Natural killer cell (primary cell): ENCODE data around the gene PARVB. TPM values are rescaled to one million over a fixed set of nuclear protein-coding genes. Genes with fewer than 3 reads are reported as not detected.

Source experiments
- ATAC-seq, 3 donors: fragments of 150-1000 bp in 2 of 3; fragments of 200-7000 bp in 1 of 3; cut with Tn5 transposase; 1 replicate in 1 of 3; 2 replicates in 2 of 3; pipeline ENCODE4 v1.10.0; 2021; ENCODE audit warnings: mild to moderate bottlenecking in 2 of 3, moderate library complexity in 2 of 3
- DNase-seq, 2 donors: peaks; one replicate each; pipeline versions ENCODE4 v3.0.0 to v3.0.0-alpha.2; 2013 to 2021; ENCODE audit warnings: mixed read lengths in 1 of 2
- H3K27ac ChIP-seq: one replicate; pipeline ENCODE4 v1.5.1; 2013; ENCODE audit warnings: mild to moderate bottlenecking, low read length
- H3K27me3 ChIP-seq: one replicate; pipeline ENCODE4 v1.6.1; 2013; ENCODE audit warnings: low read length; ENCODE audit not compliant: control insufficient read depth, insufficient read depth
- H3K36me3 ChIP-seq: one replicate; pipeline ENCODE4 v1.6.1; 2013; ENCODE audit warnings: low read length; ENCODE audit not compliant: control insufficient read depth, insufficient read depth
- H3K4me1 ChIP-seq: one replicate; pipeline ENCODE4 v1.6.1; 2013; ENCODE audit warnings: low read length; ENCODE audit not compliant: control insufficient read depth, insufficient read depth
- H3K4me3 ChIP-seq: one replicate; pipeline ENCODE4 v1.5.1; 2013; ENCODE audit warnings: low read length
- H3K9me3 ChIP-seq: one replicate; pipeline ENCODE4 v1.6.1; 2013; ENCODE audit warnings: low read length; ENCODE audit not compliant: control insufficient read depth, insufficient read depth
- H3K27ac Mint-ChIP-seq, 2 donors: one replicate each; pipeline ENCODE4 v1.8.0; 2022; ENCODE audit warnings: mild to moderate bottlenecking in 2 of 2, mixed read lengths in 2 of 2, moderate library complexity in 1 of 2
- H3K27me3 Mint-ChIP-seq, 2 donors: one replicate each; pipeline ENCODE4 v1.8.0; 2022; ENCODE audit warnings: low read depth in 2 of 2, mixed read lengths in 2 of 2
- H3K36me3 Mint-ChIP-seq: one replicate; pipeline ENCODE4 v1.8.0; 2022; ENCODE audit warnings: mixed read lengths
- H3K4me1 Mint-ChIP-seq, 2 donors: one replicate each; pipeline ENCODE4 v1.8.0; 2022; ENCODE audit warnings: mixed read lengths in 2 of 2
- H3K4me3 Mint-ChIP-seq: one replicate; pipeline ENCODE4 v1.8.0; 2022; ENCODE audit warnings: mild to moderate bottlenecking, moderate library complexity, mixed read lengths
- H3K9me3 Mint-ChIP-seq, 2 donors: one replicate each; pipeline ENCODE4 v1.8.0; 2022; ENCODE audit warnings: mixed read lengths in 2 of 2
- CTCF ChIP-seq: fragments of 200-600 bp; IDR thresholded peaks from one replicate; pipeline ENCODE4 v1.8.0; 2022; ENCODE audit warnings: antibody characterized with exemption
- WGBS: methylation state at CpG from one replicate; pipeline ENCODE4 v1.1.7; 2013; ENCODE audit warnings: missing lambda C conversion rate; ENCODE audit not compliant: insufficient coverage; 5-methylcytosine and 5-hydroxymethylcytosine counted together
- intact Hi-C: fragments of 100-400 bp; cut with micrococcal nuclease; formaldehyde crosslinking; loops from one replicate; pipeline ENCODE4 v1.14.2; 2022
- total RNA-seq, 4 donors: library from RNA; stranded (reverse); fragments of 120-200 nt in 1 of 4; gene quantifications; one replicate each; pipeline versions ENCODE4 v1.2.3 to v1.2.4, GENCODE V29; 2013 to 2022

Gene PARVB
- total RNA-seq, 3 donors from 2014 or later (not counting 1 experiment from before 2014, with no cell fraction given): 2.9 to 12.5 (median 8.1) TPM

- H3K4me1 Mint-ChIP-seq: peaks cover 27 to 30% of the 10 kb centered on the region in 2 donors
- peak overlapping the region in 1 of 2 donors; percentile 35 for H3K27ac Mint-ChIP-seq
- peak overlapping the region; percentile 78 for H3K4me3 Mint-ChIP-seq
- H3K4me3 ChIP-seq: peak overlapping the region; percentile 41
- TF ChIP-seq CTCF: no peak
- DNase-seq: peak; percentile 19 to 51
- H3K27ac ChIP-seq: peak overlapping the region; percentile 24
- peak; percentile 21 to 44 (median 32) for ATAC-seq
- H3K36me3 ChIP-seq: no peaks in the 10 kb centered on the region
- H3K9me3 Mint-ChIP-seq: no peaks in the 10 kb centered on the region
- H3K27me3 Mint-ChIP-seq: peaks cover 12 to 18% of the 10 kb centered on the region in 2 donors
- H3K9me3 ChIP-seq: no peaks in the 10 kb centered on the region
- no peaks in the 10 kb centered on the region for H3K36me3 Mint-ChIP-seq
- intact Hi-C loops: no loop called here
- H3K4me1 ChIP-seq: peaks cover 37% of the 10 kb centered on the region
- H3K27me3 ChIP-seq: no peaks in the 10 kb centered on the region
- 6% methylated on average over 52 of the region's 54 CpGs for WGBS
These were observed 456 bp upstream of the PARVB start for GRCh38 chr22:44023404-44024287.

GRCh38 chr22:44025171-44026065 lies 1.3 kb downstream of the PARVB start:
- WGBS: 74% methylated on average over 26 of the region's 26 CpGs
- H3K36me3 ChIP-seq: no peaks in the 10 kb centered on the region
- peak overlapping the region; percentile 90 to 98 for H3K27ac Mint-ChIP-seq
- peak overlapping the region; percentile 83 for H3K4me3 Mint-ChIP-seq
- peak overlapping the region; percentile 35 for H3K4me3 ChIP-seq
- H3K27me3 ChIP-seq: no peaks in the 10 kb centered on the region
- peaks cover 27 to 30% of the 10 kb centered on the region in 2 donors for H3K4me1 Mint-ChIP-seq
- H3K9me3 ChIP-seq: no peaks in the 10 kb centered on the region
- H3K27ac ChIP-seq: peak overlapping the region; percentile 78
- TF ChIP-seq CTCF: no peak
- intact Hi-C loops: no loop called here
- no peak for ATAC-seq
- no peaks in the 10 kb centered on the region for H3K9me3 Mint-ChIP-seq
- peaks cover 37% of the 10 kb centered on the region for H3K4me1 ChIP-seq
- no peaks in the 10 kb centered on the region for H3K36me3 Mint-ChIP-seq
- peak in 1 of 2 donors; percentile 19 for DNase-seq
- H3K27me3 Mint-ChIP-seq: peaks cover 12 to 18% of the 10 kb centered on the region in 2 donors

GRCh38 chr22:44026066-44026629 lies 2.0 kb downstream of the PARVB start:
- H3K27ac Mint-ChIP-seq: peak overlapping the region; percentile 90 to 98
- no peaks in the 10 kb centered on the region for H3K36me3 Mint-ChIP-seq
- H3K9me3 Mint-ChIP-seq: no peaks in the 10 kb centered on the region
- no peak for ATAC-seq
- 87% methylated on average over 17 of the region's 17 CpGs for WGBS
- intact Hi-C loops: no loop called here
- no peak overlapping the region for H3K4me3 ChIP-seq
- TF ChIP-seq CTCF: no peak
- H3K9me3 ChIP-seq: no peaks in the 10 kb centered on the region
- peak overlapping the region; percentile 83 for H3K4me3 Mint-ChIP-seq
- H3K27me3 Mint-ChIP-seq: peaks cover 12 to 18% of the 10 kb centered on the region in 2 donors
- H3K27ac ChIP-seq: peak overlapping the region; percentile 78
- H3K4me1 Mint-ChIP-seq: peaks cover 27 to 32% of the 10 kb centered on the region in 2 donors
- H3K27me3 ChIP-seq: no peaks in the 10 kb centered on the region
- H3K36me3 ChIP-seq: no peaks in the 10 kb centered on the region
- peaks cover 39% of the 10 kb centered on the region for H3K4me1 ChIP-seq
- DNase-seq: no peak
